DOHH2 (cell line): ENCODE measurements around the gene RAD51B.

Experiments
- EZH2phosphoT487 ChIP-seq: fragments of 200-600 bp; sonication (generic); IDR thresholded peaks from 2 replicates; pipeline ENCODE4 v1.6.1; 2017; ENCODE audit warnings: borderline replicate concordance, mild to moderate bottlenecking, antibody characterized with exemption, low read length, moderate library complexity, mixed read lengths
- TF ChIP-seq, protein P1 (sequence below): fragments of 200-600 bp; sonication (generic); IDR thresholded peaks from one replicate; pipeline ENCODE4 v1.5.1; 2014; ENCODE audit warnings: antibody characterized with exemption, mild to moderate bottlenecking, low read depth, low read length; ENCODE audit not compliant: poor library complexity, severe bottlenecking

GRCh38 chr14:67978749-67979148 lies 159.2 kb downstream of the RAD51B start:
- TF ChIP-seq, protein P1, sequence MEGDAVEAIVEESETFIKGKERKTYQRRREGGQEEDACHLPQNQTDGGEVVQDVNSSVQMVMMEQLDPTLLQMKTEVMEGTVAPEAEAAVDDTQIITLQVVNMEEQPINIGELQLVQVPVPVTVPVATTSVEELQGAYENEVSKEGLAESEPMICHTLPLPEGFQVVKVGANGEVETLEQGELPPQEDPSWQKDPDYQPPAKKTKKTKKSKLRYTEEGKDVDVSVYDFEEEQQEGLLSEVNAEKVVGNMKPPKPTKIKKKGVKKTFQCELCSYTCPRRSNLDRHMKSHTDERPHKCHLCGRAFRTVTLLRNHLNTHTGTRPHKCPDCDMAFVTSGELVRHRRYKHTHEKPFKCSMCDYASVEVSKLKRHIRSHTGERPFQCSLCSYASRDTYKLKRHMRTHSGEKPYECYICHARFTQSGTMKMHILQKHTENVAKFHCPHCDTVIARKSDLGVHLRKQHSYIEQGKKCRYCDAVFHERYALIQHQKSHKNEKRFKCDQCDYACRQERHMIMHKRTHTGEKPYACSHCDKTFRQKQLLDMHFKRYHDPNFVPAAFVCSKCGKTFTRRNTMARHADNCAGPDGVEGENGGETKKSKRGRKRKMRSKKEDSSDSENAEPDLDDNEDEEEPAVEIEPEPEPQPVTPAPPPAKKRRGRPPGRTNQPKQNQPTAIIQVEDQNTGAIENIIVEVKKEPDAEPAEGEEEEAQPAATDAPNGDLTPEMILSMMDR = no peak
- no peak for TF ChIP-seq EZH2phosphoT487
